Mesenchymal stem cell (in vitro differentiated cells and primary cell): ENCODE measurements around the gene ATG101.

ENCODE experiments used
- DNase-seq: peaks from one replicate; pipeline ENCODE4 v3.0.0-alpha.2; 2013
- H2AFZ ChIP-seq: one replicate; pipeline ENCODE4 v1.6.1; 2013; ENCODE audit warnings: low read depth, mild to moderate bottlenecking, control low read depth, inconsistent platforms, low read length, moderate library complexity
- H2AK5ac ChIP-seq: 2 replicates; pipeline ENCODE4 v1.6.1; 2013; ENCODE audit warnings: low read length, moderate library complexity, mild to moderate bottlenecking, inconsistent platforms; ENCODE audit not compliant: severe bottlenecking
- H2BK120ac ChIP-seq: one replicate; pipeline ENCODE4 v1.6.1; 2013; ENCODE audit warnings: low read depth, mild to moderate bottlenecking, inconsistent platforms, low read length, moderate library complexity
- H2BK12ac ChIP-seq, 2 experiments: one replicate each; pipeline ENCODE4 v1.6.1; 2013; ENCODE audit warnings: inconsistent platforms in 2 of 2, low read length in 2 of 2, mild to moderate bottlenecking in 2 of 2, moderate library complexity in 2 of 2, control low read depth in 1 of 2
- H2BK15ac ChIP-seq: one replicate; pipeline ENCODE4 v1.6.1; 2013; ENCODE audit warnings: mild to moderate bottlenecking, low read depth, inconsistent platforms; ENCODE audit not compliant: poor library complexity, severe bottlenecking
- H2BK5ac ChIP-seq: 2 replicates; pipeline ENCODE4 v1.6.1; 2013; ENCODE audit warnings: low read depth, mild to moderate bottlenecking, low read length, control low read depth, inconsistent platforms; ENCODE audit not compliant: poor library complexity, severe bottlenecking
- H3K14ac ChIP-seq, 2 experiments: one replicate each; pipeline ENCODE4 v1.6.1; 2013; ENCODE audit warnings: inconsistent platforms in 2 of 2, low read length in 2 of 2, control low read depth in 1 of 2, mild to moderate bottlenecking in 1 of 2, moderate library complexity in 1 of 2
- H3K18ac ChIP-seq, 2 experiments: one replicate each; pipeline ENCODE4 v1.6.1; 2013; ENCODE audit warnings: inconsistent platforms in 2 of 2, low read length in 2 of 2, control low read depth in 1 of 2, low read depth in 1 of 2, mild to moderate bottlenecking in 1 of 2
- H3K23ac ChIP-seq, 2 experiments: one replicate each; pipeline ENCODE4 v1.6.1; 2013; ENCODE audit warnings: inconsistent platforms in 2 of 2, low read length in 2 of 2, mild to moderate bottlenecking in 2 of 2, moderate library complexity in 2 of 2, control low read depth in 1 of 2
- H3K27ac ChIP-seq: 2 replicates; pipeline ENCODE4 v1.5.1; 2013; ENCODE audit warnings: mild to moderate bottlenecking, moderate library complexity, low read length, control low read depth, inconsistent platforms; ENCODE audit not compliant: poor library complexity, severe bottlenecking
- H3K27me3 ChIP-seq, 2 experiments: 2 replicates each; pipeline versions ENCODE4 v1.6.1 to v1.7.0; 2013; ENCODE audit warnings: low read length in 2 of 2, mild to moderate bottlenecking in 2 of 2, moderate library complexity in 2 of 2, control low read depth in 1 of 2, inconsistent platforms in 1 of 2; ENCODE audit not compliant: control insufficient read depth in 1 of 2, insufficient read depth in 1 of 2
- H3K36me3 ChIP-seq, 2 experiments: 2 replicates each; pipeline versions ENCODE4 v1.6.1 to v1.7.0; 2013; ENCODE audit warnings: low read length in 2 of 2, control low read depth in 1 of 2, inconsistent platforms in 1 of 2, low read depth in 1 of 2, mild to moderate bottlenecking in 1 of 2; ENCODE audit not compliant: insufficient read depth in 2 of 2, control insufficient read depth in 1 of 2
- H3K4ac ChIP-seq, 2 experiments: one replicate each; pipeline ENCODE4 v1.6.1; 2013; ENCODE audit warnings: inconsistent platforms in 2 of 2, low read length in 2 of 2, mild to moderate bottlenecking in 2 of 2, moderate library complexity in 2 of 2, control low read depth in 1 of 2, low read depth in 1 of 2
- H3K4me1 ChIP-seq: 2 replicates; pipeline ENCODE4 v1.6.1; 2013; ENCODE audit warnings: low read depth, low read length, control low read depth; ENCODE audit not compliant: control insufficient read depth, insufficient read depth
- H3K4me2 ChIP-seq: 2 replicates; pipeline ENCODE4 v1.6.1; 2013; ENCODE audit warnings: low read length, mild to moderate bottlenecking, inconsistent platforms; ENCODE audit not compliant: poor library complexity, severe bottlenecking
- H3K4me3 ChIP-seq, 2 experiments: 2 replicates each; pipeline versions ENCODE4 v1.5.1 to v1.7.0; 2013; ENCODE audit warnings: low read length in 2 of 2, mild to moderate bottlenecking in 2 of 2, control low read depth in 1 of 2, low read depth in 1 of 2; ENCODE audit not compliant: insufficient read depth in 1 of 2
- H3K79me1 ChIP-seq: replicated peaks from 2 replicates; pipeline ENCODE4 v1.6.1; 2013; ENCODE audit warnings: mild to moderate bottlenecking, control low read depth, low read length, inconsistent platforms; ENCODE audit not compliant: poor library complexity, severe bottlenecking
- H3K9ac ChIP-seq: 2 replicates; pipeline ENCODE4 v1.7.0; 2013; ENCODE audit warnings: mild to moderate bottlenecking, low read length, moderate library complexity
- H3K9me3 ChIP-seq: 2 replicates; pipeline ENCODE4 v1.7.0; 2013; ENCODE audit warnings: mild to moderate bottlenecking, low read length; ENCODE audit not compliant: control insufficient read depth
- H4K8ac ChIP-seq: one replicate; pipeline ENCODE4 v1.6.1; 2013; ENCODE audit warnings: inconsistent platforms, mild to moderate bottlenecking, low read length, moderate library complexity
- H4K91ac ChIP-seq: one replicate; pipeline ENCODE4 v1.6.1; 2013; ENCODE audit warnings: mild to moderate bottlenecking, low read length, inconsistent platforms
- WGBS: methylation state at CpG from one replicate; pipeline ENCODE4 v1.1.7; 2013; ENCODE audit warnings: mixed read lengths; 5-methylcytosine and 5-hydroxymethylcytosine counted together

Gene ATG101

GRCh38 chr12:52059582-52060497 lies 9.9 kb upstream of the ATG101 start:
- Histone ChIP-seq H2BK15ac (no peak overlapping the region), H3K4me3 (no peak overlapping the region), H3K4ac (no peak overlapping the region), H3K18ac (no peak overlapping the region), H2BK120ac (no peak overlapping the region), H4K8ac (no peak overlapping the region), H2AK5ac (no peak overlapping the region), H3K14ac (no peak overlapping the region), H2BK12ac (no peak overlapping the region), H3K79me1 (no peaks in the 10 kb centered on the region), H2AFZ (no peak overlapping the region), H3K36me3 (peaks cover 0 to 16% of the 10 kb centered on the region in 2 experiments), H3K4me1 (peaks cover 4% of the 10 kb centered on the region), H3K27me3 (no peaks in the 10 kb centered on the region), H3K9ac (no peak overlapping the region), H4K91ac (no peak overlapping the region), H3K9me3 (no peaks in the 10 kb centered on the region), H2BK5ac (no peak overlapping the region), H3K23ac (no peak overlapping the region), H3K27ac (no peak overlapping the region), H3K4me2 (no peak overlapping the region)
- WGBS: 86% methylated on average over 9 of the region's 12 CpGs
- DNase-seq: peak; percentile 88

- H3K27ac ChIP-seq: no peak overlapping the region
- no peak overlapping the region for H2BK5ac ChIP-seq
- H3K36me3 ChIP-seq: peaks cover 0 to 16% of the 10 kb centered on the region in 2 experiments
- no peak overlapping the region for H3K4me2 ChIP-seq
- peak overlapping the region; percentile 32 for H4K8ac ChIP-seq
- peak; percentile 77 for DNase-seq
- H3K18ac ChIP-seq: no peak overlapping the region
- no peaks in the 10 kb centered on the region for H3K27me3 ChIP-seq
- H2AK5ac ChIP-seq: no peak overlapping the region
- H3K4me3 ChIP-seq: no peak overlapping the region
- no peak overlapping the region for H3K9ac ChIP-seq
- H3K23ac ChIP-seq: no peak overlapping the region
- H2AFZ ChIP-seq: no peak overlapping the region
- H3K4me1 ChIP-seq: peaks cover 4% of the 10 kb centered on the region
- no peaks in the 10 kb centered on the region for H3K9me3 ChIP-seq
- H2BK15ac ChIP-seq: no peak overlapping the region
- no peak overlapping the region for H3K4ac ChIP-seq
- no peaks in the 10 kb centered on the region for H3K79me1 ChIP-seq
- no peak overlapping the region for H2BK12ac ChIP-seq
- no peak overlapping the region for H2BK120ac ChIP-seq
- 91% methylated on average over 8 of the region's 14 CpGs for WGBS
- H3K14ac ChIP-seq: no peak overlapping the region
- peak overlapping the region; percentile 34 for H4K91ac ChIP-seq
These were observed 9.1 kb upstream of the ATG101 start for GRCh38 chr12:52060498-52061177.

GRCh38 chr12:52061470-52062166 lies 8.2 kb upstream of the ATG101 start:
- H3K27ac ChIP-seq: no peak overlapping the region
- H2BK5ac ChIP-seq: no peak overlapping the region
- H2BK12ac ChIP-seq: no peak overlapping the region
- H3K36me3 ChIP-seq: peaks cover 0 to 16% of the 10 kb centered on the region in 2 experiments
- H4K8ac ChIP-seq: no peak overlapping the region
- no peak overlapping the region for H3K9ac ChIP-seq
- H3K18ac ChIP-seq: no peak overlapping the region
- H3K14ac ChIP-seq: no peak overlapping the region
- peaks cover 0 to 4% of the 10 kb centered on the region in 2 experiments for H3K27me3 ChIP-seq
- H3K4me3 ChIP-seq: no peak overlapping the region
- H2AFZ ChIP-seq: no peak overlapping the region
- H2AK5ac ChIP-seq: no peak overlapping the region
- no peak overlapping the region for H2BK120ac ChIP-seq
- H4K91ac ChIP-seq: no peak overlapping the region
- no peaks in the 10 kb centered on the region for H3K79me1 ChIP-seq
- no peak overlapping the region for H3K4ac ChIP-seq
- 86% methylated on average over 10 of the region's 12 CpGs for WGBS
- peaks cover 4% of the 10 kb centered on the region for H3K4me1 ChIP-seq
- no peak overlapping the region for H2BK15ac ChIP-seq
- no peak overlapping the region for H3K4me2 ChIP-seq
- no peak overlapping the region for H3K23ac ChIP-seq
- no peaks in the 10 kb centered on the region for H3K9me3 ChIP-seq
- DNase-seq: peak; percentile 54
